H9 (cell line): ENCODE data around the gene POLE2. TPM values are rescaled to one million over a fixed set of nuclear protein-coding genes. Genes with fewer than 3 reads are reported as not detected.
A peak's percentile ranks its signal among the peaks of the same experiment; 100 is the strongest.

Experiments
- DNase-seq: peaks from one replicate; pipeline ENCODE4 v3.0.0-alpha.2; 2017
- H2AFZ ChIP-seq: one replicate; pipeline ENCODE4 v1.6.1; 2013; ENCODE audit warnings: mild to moderate bottlenecking, low read length, control low read depth, moderate library complexity
- H2AK5ac ChIP-seq: 2 replicates; pipeline ENCODE4 v1.6.1; 2013; ENCODE audit warnings: low read length, control low read depth, mixed read lengths; ENCODE audit not compliant: insufficient read length
- H2BK120ac ChIP-seq: one replicate; pipeline ENCODE4 v1.6.1; 2013; ENCODE audit warnings: low read depth, mild to moderate bottlenecking, low read length, control low read depth, inconsistent platforms; ENCODE audit not compliant: poor library complexity, severe bottlenecking
- H2BK12ac ChIP-seq: 2 replicates; pipeline ENCODE4 v1.6.1; 2013; ENCODE audit warnings: low read length, control low read depth, mixed read lengths, low read depth; ENCODE audit not compliant: insufficient read length
- H2BK15ac ChIP-seq: 2 replicates; pipeline ENCODE4 v1.6.1; 2013; ENCODE audit warnings: low read depth, low read length, control low read depth
- H2BK20ac ChIP-seq: one replicate; pipeline ENCODE4 v1.6.1; 2013; ENCODE audit warnings: low read depth, mild to moderate bottlenecking, low read length, control low read depth, inconsistent platforms; ENCODE audit not compliant: poor library complexity, severe bottlenecking
- H2BK5ac ChIP-seq: 2 replicates; pipeline ENCODE4 v1.6.1; 2013; ENCODE audit warnings: low read length, control low read depth, mixed read lengths; ENCODE audit not compliant: insufficient read length
- H3K14ac ChIP-seq: 2 replicates; pipeline ENCODE4 v1.6.1; 2013; ENCODE audit warnings: low read length, control low read depth; ENCODE audit not compliant: insufficient read depth
- H3K18ac ChIP-seq: 2 replicates; pipeline ENCODE4 v1.6.1; 2013; ENCODE audit warnings: low read depth, mild to moderate bottlenecking, mixed read lengths, low read length, control low read depth; ENCODE audit not compliant: insufficient read length
- H3K23ac ChIP-seq: 2 replicates; pipeline ENCODE4 v1.6.1; 2013; ENCODE audit warnings: low read length, control low read depth, mixed read lengths, low read depth; ENCODE audit not compliant: insufficient read length
- H3K23me2 ChIP-seq: 2 replicates; pipeline ENCODE4 v1.6.1; 2013; ENCODE audit warnings: low read depth, mild to moderate bottlenecking, mixed read lengths, low read length, control low read depth; ENCODE audit not compliant: insufficient read length, poor library complexity, severe bottlenecking
- H3K27ac ChIP-seq: 2 replicates; pipeline ENCODE4 v1.5.1; 2013; ENCODE audit warnings: low read length, control low read depth, mixed read lengths, low read depth; ENCODE audit not compliant: insufficient read length
- H3K27me3 ChIP-seq: 2 replicates; pipeline ENCODE4 v1.6.1; 2013; ENCODE audit warnings: low read length, control low read depth, inconsistent platforms; ENCODE audit not compliant: insufficient read depth
- H3K4ac ChIP-seq: 2 replicates; pipeline ENCODE4 v1.6.1; 2013; ENCODE audit warnings: low read depth, mild to moderate bottlenecking, control low read depth, inconsistent platforms, low read length, moderate library complexity
- H3K4me1 ChIP-seq: 2 replicates; pipeline ENCODE4 v1.6.1; 2013; ENCODE audit warnings: low read length, control low read depth, inconsistent platforms; ENCODE audit not compliant: insufficient read depth
- H3K4me2 ChIP-seq: 2 replicates; pipeline ENCODE4 v1.6.1; 2013; ENCODE audit warnings: low read length, control low read depth, mixed read lengths; ENCODE audit not compliant: insufficient read length, insufficient read depth
- H3K56ac ChIP-seq: 2 replicates; pipeline ENCODE4 v1.6.1; 2013; ENCODE audit warnings: low read depth, mild to moderate bottlenecking, mixed read lengths, low read length, control low read depth; ENCODE audit not compliant: insufficient read length
- H3K79me1 ChIP-seq: 2 replicates; pipeline ENCODE4 v1.6.1; 2013; ENCODE audit warnings: low read depth, mild to moderate bottlenecking, moderate library complexity, low read length, control low read depth, inconsistent platforms; ENCODE audit not compliant: insufficient read depth, poor library complexity, severe bottlenecking
- H3K79me2 ChIP-seq: 2 replicates; pipeline ENCODE4 v1.6.1; 2013; ENCODE audit warnings: low read length, control low read depth, inconsistent platforms; ENCODE audit not compliant: insufficient read depth
- H3K9ac ChIP-seq: 2 replicates; pipeline ENCODE4 v1.6.1; 2013; ENCODE audit warnings: low read length, control low read depth, mixed read lengths; ENCODE audit not compliant: insufficient read length; ENCODE audit errors: extremely low read depth
- H3K9me3 ChIP-seq: one replicate; pipeline ENCODE4 v1.6.1; 2013; ENCODE audit warnings: low read depth, low read length, inconsistent platforms; ENCODE audit not compliant: control insufficient read depth
- H3T11ph ChIP-seq: one replicate; pipeline ENCODE4 v1.6.1; 2013; ENCODE audit warnings: mild to moderate bottlenecking, low read length, control low read depth, inconsistent platforms
- H4K20me1 ChIP-seq: one replicate; pipeline ENCODE4 v1.6.1; 2013; ENCODE audit not compliant: control insufficient read depth, insufficient read length, insufficient read depth
- H4K5ac ChIP-seq: 2 replicates; pipeline ENCODE4 v1.6.1; 2013; ENCODE audit warnings: low read depth, mild to moderate bottlenecking, mixed read lengths, low read length, control low read depth; ENCODE audit not compliant: insufficient read length
- H4K8ac ChIP-seq: replicated peaks from 2 replicates; pipeline ENCODE4 v1.6.1; 2013; ENCODE audit warnings: low read length, control low read depth, mixed read lengths, low read depth; ENCODE audit not compliant: insufficient read length
- H4K91ac ChIP-seq: 2 replicates; pipeline ENCODE4 v1.6.1; 2013; ENCODE audit warnings: low read depth, mild to moderate bottlenecking, moderate library complexity, mixed read lengths, low read length, control low read depth; ENCODE audit not compliant: insufficient read length
- H3K27ac Mint-ChIP-seq, 3 experiments: 2 replicates in 2 of 3; 3 replicates in 1 of 3; pipeline ENCODE4 v1.8.0; 2020 to 2021; ENCODE audit warnings: mixed read lengths in 3 of 3, mild to moderate bottlenecking in 1 of 3, moderate library complexity in 1 of 3
- H3K27me3 Mint-ChIP-seq: 2 replicates; pipeline ENCODE4 v1.8.0; 2021; ENCODE audit warnings: low read depth, mild to moderate bottlenecking, moderate library complexity, mixed read lengths
- H3K36me3 Mint-ChIP-seq, 3 experiments: 2 replicates in 2 of 3; 3 replicates in 1 of 3; pipeline ENCODE4 v1.8.0; 2020 to 2021; ENCODE audit warnings: low read depth in 3 of 3, mixed read lengths in 3 of 3; ENCODE audit not compliant: insufficient read depth in 1 of 3
- H3K4me1 Mint-ChIP-seq, 2 experiments: 2 replicates each; pipeline ENCODE4 v1.8.0; 2020; ENCODE audit warnings: mixed read lengths in 2 of 2
- H3K4me3 Mint-ChIP-seq, 2 experiments: 2 replicates in 1 of 2; 3 replicates in 1 of 2; pipeline ENCODE4 v1.8.0; 2020 to 2021; ENCODE audit warnings: mild to moderate bottlenecking in 2 of 2, mixed read lengths in 2 of 2, moderate library complexity in 1 of 2
- H3K9me3 Mint-ChIP-seq, 2 experiments: 2 replicates in 1 of 2; 3 replicates in 1 of 2; pipeline ENCODE4 v1.8.0; 2020; ENCODE audit warnings: mild to moderate bottlenecking in 2 of 2, mixed read lengths in 2 of 2, moderate library complexity in 1 of 2
- WGBS: extraction: QIAGEN DNeasy Blood & Tissue Kit; methylation state at CpG from one replicate; pipeline ENCODE4 v1.1.7; 2013; ENCODE audit warnings: missing lambda C conversion rate, low lambda C conversion rate, mixed read lengths; ENCODE audit not compliant: insufficient read length; ENCODE audit errors: extremely low coverage; 5-methylcytosine and 5-hydroxymethylcytosine counted together
- total RNA-seq: library from RNA; stranded (reverse); gene quantifications from 2 replicates; pipeline ENCODE4 v1.2.1, GENCODE V29; 2021
- TF ChIP-seq, protein P1 (sequence below): fragments of 200-600 bp; sonication (generic); conservative IDR thresholded peaks from 3 replicates; pipeline ENCODE4 v1.8.0; 2021; ENCODE audit warnings: antibody characterized with exemption, mild to moderate bottlenecking

POLE2 gene
- total RNA-seq, 1 experiment from 2014 or later = 25.7 TPM

GRCh38 chr14:49633640-49634546 is 54.1 kb downstream of the POLE2 start:
- Histone ChIP-seq H2AFZ (no peak overlapping the region), H3K79me2 (peaks cover 21% of the 10 kb centered on the region; the same call in 1 of the 2 replicates), H2BK5ac (no peak overlapping the region), H2BK15ac (no peak overlapping the region), H4K5ac (peak overlapping the region; percentile 10), H3K23ac (no peak overlapping the region), H2AK5ac (no peak overlapping the region), H3K27me3 (no peaks in the 10 kb centered on the region), H3K9ac (peak overlapping the region; percentile 92), H2BK120ac (no peak overlapping the region), H2BK12ac (no peak overlapping the region), H3K4ac (peak overlapping the region; percentile 51; the same call in 1 of the 2 replicates), H4K91ac (no peak overlapping the region), H3T11ph (no peak overlapping the region), H3K23me2 (peaks cover 7% of the 10 kb centered on the region), H4K20me1 (no peaks in the 10 kb centered on the region), H3K14ac (peak overlapping the region; percentile 98), H3K56ac (no peak overlapping the region), H2BK20ac (no peak overlapping the region), H3K4me2 (peak overlapping the region; percentile 75), H3K27ac (peak overlapping the region; percentile 63), H3K9me3 (no peaks in the 10 kb centered on the region), H4K8ac (no peak overlapping the region), H3K18ac (peak overlapping the region; percentile 94), H3K4me1 (no peaks in the 10 kb centered on the region; the same call in 1 of the 2 replicates), H3K79me1 (peaks cover 3% of the 10 kb centered on the region)
- Mint-ChIP-seq H3K4me3 (peak overlapping the region; percentile 94 to 97), H3K27ac (peak overlapping the region; percentile 98), H3K27me3 (no peaks in the 10 kb centered on the region), H3K9me3 (peaks cover 0 to 6% of the 10 kb centered on the region in 2 experiments; a peak in 2 of 5 replicates), H3K36me3 (peaks cover 19 to 50% (median 33%) of the 10 kb centered on the region in 3 experiments), H3K4me1 (peaks cover 10 to 23% of the 10 kb centered on the region in 2 experiments; a peak in 3 of 4 replicates)
- no CpG with 5 or more reads among the region's 101 CpGs for WGBS
- TF ChIP-seq, protein P1, sequence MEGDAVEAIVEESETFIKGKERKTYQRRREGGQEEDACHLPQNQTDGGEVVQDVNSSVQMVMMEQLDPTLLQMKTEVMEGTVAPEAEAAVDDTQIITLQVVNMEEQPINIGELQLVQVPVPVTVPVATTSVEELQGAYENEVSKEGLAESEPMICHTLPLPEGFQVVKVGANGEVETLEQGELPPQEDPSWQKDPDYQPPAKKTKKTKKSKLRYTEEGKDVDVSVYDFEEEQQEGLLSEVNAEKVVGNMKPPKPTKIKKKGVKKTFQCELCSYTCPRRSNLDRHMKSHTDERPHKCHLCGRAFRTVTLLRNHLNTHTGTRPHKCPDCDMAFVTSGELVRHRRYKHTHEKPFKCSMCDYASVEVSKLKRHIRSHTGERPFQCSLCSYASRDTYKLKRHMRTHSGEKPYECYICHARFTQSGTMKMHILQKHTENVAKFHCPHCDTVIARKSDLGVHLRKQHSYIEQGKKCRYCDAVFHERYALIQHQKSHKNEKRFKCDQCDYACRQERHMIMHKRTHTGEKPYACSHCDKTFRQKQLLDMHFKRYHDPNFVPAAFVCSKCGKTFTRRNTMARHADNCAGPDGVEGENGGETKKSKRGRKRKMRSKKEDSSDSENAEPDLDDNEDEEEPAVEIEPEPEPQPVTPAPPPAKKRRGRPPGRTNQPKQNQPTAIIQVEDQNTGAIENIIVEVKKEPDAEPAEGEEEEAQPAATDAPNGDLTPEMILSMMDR = peak; percentile 92
- DNase-seq = peak; percentile 97
